H1 (cell line): ENCODE results near the gene LIPC. TPM values are rescaled to one million over a fixed set of nuclear protein-coding genes. Genes with fewer than 3 reads are reported as not detected.

ENCODE experiments used
- CTCF ChIA-PET: fragments of 300-600 bp; sonication (Branson Sonifier 250); formaldehyde crosslinking; loops from one replicate; lab custom pipeline; 2021; ENCODE audit not compliant: partially characterized antibody; lab: Charles Lee
- POLR2A ChIA-PET: fragments of 300-600 bp; sonication (Branson Sonifier 250); formaldehyde crosslinking; loops from one replicate; lab custom pipeline; 2021; ENCODE audit warnings: inconsistent platforms; ENCODE audit not compliant: partially characterized antibody; lab: Charles Lee
- DNase-seq, 2 experiments: peaks; one replicate each; pipeline versions ENCODE4 v3.0.0 to v3.0.0-alpha.2; 2010 to 2022; ENCODE audit warnings: low spot score in 2 of 2, low read depth in 1 of 2, mixed read lengths in 1 of 2
- FAIRE-seq: peaks from 2 replicates; lab custom pipeline; 2011; peaks lifted over from hg19 to GRCh38; lab: Jason Lieb, UNC
- H2AFZ ChIP-seq: 2 replicates; pipeline ENCODE4 v1.8.1; 2012; ENCODE audit warnings: low read length, inconsistent platforms
- H2AK5ac ChIP-seq: 2 replicates; pipeline ENCODE4 v1.6.1; 2013; ENCODE audit warnings: low read depth, low read length
- H2BK120ac ChIP-seq: replicated peaks from 2 replicates; pipeline ENCODE3; 2013; ENCODE audit warnings: low read depth, low read length, inconsistent platforms
- H2BK12ac ChIP-seq: 2 replicates; pipeline ENCODE4 v1.6.1; 2013; ENCODE audit warnings: low read depth, low read length
- H2BK15ac ChIP-seq: 2 replicates; pipeline ENCODE4 v1.6.1; 2013; ENCODE audit warnings: low read length
- H2BK20ac ChIP-seq: 2 replicates; pipeline ENCODE4 v1.6.1; 2013; ENCODE audit warnings: low read length
- H2BK5ac ChIP-seq: 2 replicates; pipeline ENCODE4 v1.6.1; 2013; ENCODE audit warnings: low read depth, low read length
- H3K14ac ChIP-seq: 2 replicates; pipeline ENCODE4 v1.6.1; 2013; ENCODE audit warnings: inconsistent platforms; ENCODE audit not compliant: insufficient read length
- H3K18ac ChIP-seq: 2 replicates; pipeline ENCODE4 v1.6.1; 2013; ENCODE audit warnings: low read length; ENCODE audit errors: extremely low read depth
- H3K23ac ChIP-seq: 2 replicates; pipeline ENCODE4 v1.6.1; 2013; ENCODE audit warnings: inconsistent platforms; ENCODE audit not compliant: insufficient read length
- H3K23me2 ChIP-seq: 2 replicates; pipeline ENCODE4 v1.6.1; 2013; ENCODE audit warnings: low read depth, low read length
- H3K27ac ChIP-seq: 2 replicates; pipeline ENCODE4 v1.6.1; 2011; ENCODE audit warnings: low read depth, low read length, inconsistent platforms
- H3K27me3 ChIP-seq, 4 experiments: replicated peaks in 1 of 4; 1 replicate in 1 of 4; 2 replicates in 3 of 4; pipeline versions ENCODE4 v1.6.1 to v1.8.1; 2011 to 2013; ENCODE audit warnings: low read length in 3 of 4, mild to moderate bottlenecking in 3 of 4, inconsistent platforms in 2 of 4, mixed read lengths in 2 of 4, moderate library complexity in 1 of 4; ENCODE audit not compliant: control insufficient read depth in 3 of 4, insufficient read depth in 3 of 4; ENCODE audit errors: extremely low read depth in 1 of 4
- H3K36me3 ChIP-seq, 4 experiments: 2 replicates each; pipeline versions ENCODE4 v1.6.1 to v1.8.1; 2011 to 2013; ENCODE audit warnings: mild to moderate bottlenecking in 4 of 4, low read length in 3 of 4, moderate library complexity in 2 of 4, control low read depth in 1 of 4, inconsistent platforms in 1 of 4; ENCODE audit not compliant: insufficient read depth in 4 of 4, control insufficient read depth in 2 of 4
- H3K4ac ChIP-seq: replicated peaks from 2 replicates; pipeline ENCODE3; 2013; ENCODE audit warnings: low read length, low read depth, mixed read lengths, inconsistent platforms; ENCODE audit not compliant: insufficient read length
- H3K4me1 ChIP-seq, 4 experiments: replicated peaks in 1 of 4; 1 replicate in 1 of 4; 2 replicates in 3 of 4; pipeline versions ENCODE4 v1.6.1 to v1.8.1; 2011 to 2013; ENCODE audit warnings: low read length in 3 of 4, inconsistent platforms in 2 of 4, mixed read lengths in 1 of 4; ENCODE audit not compliant: insufficient read depth in 4 of 4, control insufficient read depth in 3 of 4
- H3K4me2 ChIP-seq, 2 experiments: 2 replicates each; pipeline versions ENCODE4 v1.6.1 to v1.8.1; 2011 to 2013; ENCODE audit warnings: low read depth in 2 of 2, low read length in 2 of 2, control low read depth in 1 of 2, inconsistent platforms in 1 of 2, mild to moderate bottlenecking in 1 of 2; ENCODE audit not compliant: insufficient read depth in 1 of 2
- H3K4me3 ChIP-seq, 4 experiments: fragments of 200-600, 300-600 bp in 1 of 4; sonication (generic), shearing (Covaris generic), sonication (Bioruptor Twin) in 1 of 4; 2 replicates each; pipeline versions ENCODE4 v1.5.1 to v1.8.1; 2011 to 2016; ENCODE audit warnings: low read length in 4 of 4, low read depth in 3 of 4, control low read depth in 2 of 4, inconsistent platforms in 2 of 4, mild to moderate bottlenecking in 2 of 4, mixed read lengths in 1 of 4, moderate library complexity in 1 of 4; ENCODE audit not compliant: insufficient read depth in 2 of 4; ENCODE audit errors: extremely low read depth in 1 of 4
- H3K56ac ChIP-seq: replicated peaks from 2 replicates; pipeline ENCODE3; 2013; ENCODE audit warnings: low read depth, mild to moderate bottlenecking, mixed read lengths, low read length, inconsistent platforms; ENCODE audit not compliant: insufficient read length
- H3K79me1 ChIP-seq: 2 replicates; pipeline ENCODE4 v1.6.1; 2013; ENCODE audit warnings: low read depth, low read length, control low read depth
- H3K79me2 ChIP-seq, 2 experiments: 2 replicates each; pipeline versions ENCODE4 v1.6.1 to v1.8.1; 2012 to 2013; ENCODE audit warnings: low read length in 2 of 2, mild to moderate bottlenecking in 2 of 2, inconsistent platforms in 1 of 2; ENCODE audit not compliant: insufficient read depth in 2 of 2, control insufficient read depth in 1 of 2
- H3K9ac ChIP-seq, 4 experiments: replicated peaks in 1 of 4; 1 replicate in 1 of 4; 2 replicates in 3 of 4; pipeline versions ENCODE4 v1.6.1 to v1.8.1; 2011 to 2013; ENCODE audit warnings: low read depth in 3 of 4, low read length in 3 of 4, control low read depth in 2 of 4, mild to moderate bottlenecking in 2 of 4, moderate library complexity in 2 of 4, inconsistent platforms in 1 of 4; ENCODE audit errors: extremely low read depth in 1 of 4
- H3K9me3 ChIP-seq, 2 experiments: 2 replicates each; pipeline versions ENCODE4 v1.6.1 to v1.8.1; 2012 to 2013; ENCODE audit warnings: mild to moderate bottlenecking in 2 of 2, moderate library complexity in 2 of 2, control low read depth in 1 of 2, inconsistent platforms in 1 of 2, low read depth in 1 of 2, low read length in 1 of 2, mixed read lengths in 1 of 2; ENCODE audit not compliant: insufficient read depth in 2 of 2
- H4K20me1 ChIP-seq, 2 experiments: replicated peaks in 1 of 2; 2 replicates each; pipeline versions ENCODE3 to v1.8.1; 2011 to 2013; ENCODE audit warnings: inconsistent platforms in 2 of 2, low read length in 2 of 2, mild to moderate bottlenecking in 1 of 2; ENCODE audit not compliant: insufficient read depth in 2 of 2, control insufficient read depth in 1 of 2
- H4K5ac ChIP-seq: 2 replicates; pipeline ENCODE4 v1.6.1; 2013; ENCODE audit warnings: low read length, low read depth, mixed read lengths, inconsistent platforms; ENCODE audit not compliant: insufficient read length
- H4K8ac ChIP-seq: 2 replicates; pipeline ENCODE4 v1.8.0; 2013; ENCODE audit warnings: mild to moderate bottlenecking, moderate library complexity, low read length, inconsistent platforms; ENCODE audit not compliant: insufficient read depth; ENCODE audit errors: extremely low read depth
- H4K91ac ChIP-seq: replicated peaks from 2 replicates; pipeline ENCODE3; 2013; ENCODE audit warnings: low read length, mixed read lengths, inconsistent platforms; ENCODE audit not compliant: insufficient read length
- GTF2F1 ChIP-seq: IDR thresholded peaks from 2 replicates; pipeline ENCODE4 v1.6.1; 2012; ENCODE audit warnings: low read depth, low read length, improper control_type of control experiment, borderline replicate concordance
- MAFK ChIP-seq: IDR thresholded peaks from 2 replicates; pipeline ENCODE4 v1.6.1; 2012; ENCODE audit warnings: low read depth, mild to moderate bottlenecking, improper control_type of control experiment, low read length
- WGBS, 2 experiments: shearing (Covaris generic) in 1 of 2; methylation state at CpG; one replicate each; pipeline versions ENCODE4 v1.1.6 to v1.1.7; 2013 to 2015; ENCODE audit warnings: low lambda C conversion rate in 2 of 2, mixed read lengths in 2 of 2, inconsistent platforms in 1 of 2, low coverage in 1 of 2, missing lambda C conversion rate in 1 of 2; ENCODE audit not compliant: insufficient replicate concordance in 2 of 2, insufficient coverage in 1 of 2, insufficient read length in 1 of 2; ENCODE audit errors: extremely low coverage in 1 of 2, missing lambda C conversion rate in 1 of 2; 5-methylcytosine and 5-hydroxymethylcytosine counted together
- polyA plus RNA-seq, 7 experiments: library from polyadenylated mRNA; depleted of rRNA in 3 of 7; stranded (reverse) in 5 of 7; unstranded in 2 of 7; fragments of >200 nt in 5 of 7; fragments of 200-250 nt in 2 of 7; gene quantifications; 1 replicate in 5 of 7; 2 replicates in 1 of 7; 4 replicates in 1 of 7; pipeline versions ENCODE4 v1.2.1 to v1.2.3, GENCODE V29; 2011 to 2013; ENCODE audit warnings: missing spikeins in 2 of 7, mixed read lengths in 2 of 7
- total RNA-seq: library from RNA; stranded (reverse); fragmentation: NEBNext Ultra II Directional; extraction: Animal tissue kit (Norgen Biotek cat#: 25700); gene quantifications from 2 replicates; pipeline ENCODE4 v1.2.1, GENCODE V29; 2021

The LIPC gene
- total and polyA plus RNA-seq, 2 of the 8 experiments (the other 6 are each of a cell fraction or from before 2014, with no cell fraction given), result not detected

DNA sequence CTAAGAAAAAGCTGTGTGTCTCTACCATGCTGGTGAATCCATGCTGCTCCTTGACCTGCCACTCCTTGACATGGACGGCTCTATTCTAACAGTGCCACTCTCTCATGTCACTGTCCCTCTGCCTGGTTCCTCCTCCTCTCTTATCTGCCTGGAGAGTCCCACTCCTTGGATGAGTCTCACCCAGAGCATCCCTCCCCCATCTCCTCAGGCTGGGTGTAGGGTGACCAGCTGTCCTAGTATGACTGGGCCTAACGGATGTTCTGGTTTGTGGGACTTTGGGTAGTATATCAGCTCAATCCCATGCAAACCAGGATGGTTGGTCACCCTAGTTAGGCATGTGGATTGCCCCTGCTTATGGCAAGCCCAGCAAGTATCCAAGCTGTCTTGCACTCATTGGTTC, 54.3 kb downstream of the LIPC start:
- H3K4me3 ChIP-seq, result no peak overlapping the region
- no peaks in the 10 kb centered on the region for H3K79me2 ChIP-seq
- ChIA-PET POLR2A (no interaction called here), CTCF (no interaction called here)
- no peak overlapping the region for H3K4ac ChIP-seq
- no peak overlapping the region for H3K23ac ChIP-seq
- FAIRE-seq, result no peak
- no peak overlapping the region for H3K9ac ChIP-seq
- no peak overlapping the region for H2BK15ac ChIP-seq
- no peak overlapping the region for H3K4me2 ChIP-seq
- no peak overlapping the region for H2AFZ ChIP-seq
- no peak overlapping the region for H2BK12ac ChIP-seq
- H3K4me1 ChIP-seq, result no peaks in the 10 kb centered on the region
- no peaks in the 10 kb centered on the region for H4K20me1 ChIP-seq
- no peak overlapping the region for H4K91ac ChIP-seq
- no peak overlapping the region for H4K8ac ChIP-seq
- H3K27ac ChIP-seq, result no peak overlapping the region
- no peak overlapping the region for H3K56ac ChIP-seq
- H2BK5ac ChIP-seq, result no peak overlapping the region
- H3K79me1 ChIP-seq, result no peaks in the 10 kb centered on the region
- no peak for DNase-seq
- no peak overlapping the region for H3K18ac ChIP-seq
- WGBS, 2 experiments, result 71% methylated on average over 2 of the region's 2 CpGs; no CpG with 5 or more reads in 1 of the 2 experiments
- H2BK120ac ChIP-seq, result no peak overlapping the region
- no peaks in the 10 kb centered on the region for H3K23me2 ChIP-seq
- no peaks in the 10 kb centered on the region for H3K27me3 ChIP-seq
- H3K9me3 ChIP-seq, result peaks cover 9 to 13% of the 10 kb centered on the region in 2 experiments; a peak in 3 of 4 replicates
- H2BK20ac ChIP-seq, result no peak overlapping the region
- H2AK5ac ChIP-seq, result no peak overlapping the region
- H4K5ac ChIP-seq, result no peak overlapping the region
- H3K36me3 ChIP-seq, result no peaks in the 10 kb centered on the region
- H3K14ac ChIP-seq, result no peak overlapping the region
- no peak for TF ChIP-seq MAFK
- no peak for TF ChIP-seq GTF2F1
